SK-N-SH (cell line): ENCODE results near the gene CYBRD1. TPM values are rescaled to one million over a fixed set of nuclear protein-coding genes. Genes with fewer than 3 reads are reported as not detected.

Source experiments
- CTCF ChIA-PET: fragments of 300-600, 350-600 bp; formaldehyde crosslinking; extraction: SDS; loops from one replicate; lab custom pipeline; 2021; lab: Yijun Ruan, JAX
- POLR2A ChIA-PET: fragments of 350-600 bp; sonication (Branson Sonifier 250); formaldehyde crosslinking; extraction: SDS; loops from one replicate; lab custom pipeline; 2020; ENCODE audit warnings: antibody characterized with exemption, inconsistent platforms; lab: Yijun Ruan, JAX
- DNase-seq: peaks from one replicate; pipeline ENCODE4 v3.0.0; 2012
- H2AFZ ChIP-seq: fragments of 200-600 bp; sonication (generic); 2 replicates; pipeline ENCODE4 v1.8.1; 2016; ENCODE audit warnings: antibody characterized with exemption, mild to moderate bottlenecking, low read depth
- H3F3A ChIP-seq: fragments of 200-600 bp; sonication (generic); replicated peaks from 2 replicates; pipeline ENCODE3; 2016; ENCODE audit warnings: antibody characterized with exemption, mild to moderate bottlenecking; ENCODE audit not compliant: insufficient read depth
- H3K27ac ChIP-seq, 2 experiments: fragments of 200-500 bp in 1 of 2; fragments of 200-600 bp in 1 of 2; sonication (Bioruptor generic) in 1 of 2; sonication (generic), shearing (Covaris generic) in 1 of 2; 2 replicates each; pipeline versions ENCODE4 v1.5.1 to v1.6.1; 2014 to 2016; ENCODE audit warnings: low read depth in 2 of 2, inconsistent platforms in 1 of 2, low read length in 1 of 2, mild to moderate bottlenecking in 1 of 2, mixed read lengths in 1 of 2
- H3K27me3 ChIP-seq: fragments of 200-600 bp; sonication (generic), shearing (Covaris generic); 2 replicates; pipeline ENCODE4 v1.6.1; 2016; ENCODE audit warnings: mixed run types; ENCODE audit not compliant: insufficient read depth
- H3K36me3 ChIP-seq, 2 experiments: fragments of 200-500 bp in 1 of 2; fragments of 200-600 bp in 1 of 2; sonication (Bioruptor generic) in 1 of 2; sonication (generic) in 1 of 2; replicated peaks in 1 of 2; 2 replicates each; pipeline versions ENCODE3 to v1.5.1; 2014 to 2016; ENCODE audit warnings: low read length in 1 of 2, mild to moderate bottlenecking in 1 of 2; ENCODE audit not compliant: insufficient read depth in 2 of 2, control insufficient read depth in 1 of 2
- H3K4me1 ChIP-seq, 2 experiments: fragments of 200-500 bp in 1 of 2; fragments of 200-600 bp in 1 of 2; sonication (Bioruptor generic) in 1 of 2; sonication (generic), shearing (Covaris generic) in 1 of 2; 2 replicates each; pipeline versions ENCODE4 v1.5.1 to v1.6.1; 2014 to 2016; ENCODE audit warnings: low read depth in 1 of 2, low read length in 1 of 2, mixed run types in 1 of 2; ENCODE audit not compliant: insufficient read depth in 2 of 2, control insufficient read depth in 1 of 2
- H3K4me2 ChIP-seq: fragments of 200-600 bp; sonication (generic), shearing (Covaris generic); 2 replicates; pipeline ENCODE4 v1.6.1; 2017; ENCODE audit warnings: mixed run types
- H3K4me3 ChIP-seq, 2 experiments: fragments of 200-500 bp in 1 of 2; fragments of 200-600 bp in 1 of 2; sonication (Bioruptor generic) in 1 of 2; sonication (generic), shearing (Covaris generic) in 1 of 2; 2 replicates each; pipeline versions ENCODE4 v1.5.1 to v1.8.1; 2014 to 2016; ENCODE audit warnings: low read depth in 2 of 2, inconsistent platforms in 1 of 2, low read length in 1 of 2, mild to moderate bottlenecking in 1 of 2, mixed read lengths in 1 of 2, moderate library complexity in 1 of 2
- H3K79me2 ChIP-seq: fragments of 200-600 bp; sonication (generic); 2 replicates; pipeline ENCODE4 v1.8.1; 2017; ENCODE audit warnings: mild to moderate bottlenecking; ENCODE audit not compliant: insufficient read depth
- H3K9ac ChIP-seq: fragments of 200-600 bp; sonication (generic); 2 replicates; pipeline ENCODE4 v1.6.1; 2017; ENCODE audit warnings: mixed run types
- H3K9me2 ChIP-seq: fragments of 200-600 bp; sonication (generic); 2 replicates; pipeline ENCODE4 v1.6.1; 2017; ENCODE audit warnings: mixed run types
- H3K9me3 ChIP-seq: fragments of 200-600 bp; sonication (generic); 2 replicates; pipeline ENCODE4 v1.6.1; 2017; ENCODE audit warnings: mixed run types, mild to moderate bottlenecking, moderate library complexity
- H4K20me1 ChIP-seq: fragments of 200-600 bp; sonication (generic); 2 replicates; pipeline ENCODE4 v1.6.1; 2017; ENCODE audit warnings: mild to moderate bottlenecking, mixed run types; ENCODE audit not compliant: insufficient read depth
- CHD2 ChIP-seq: fragments of 150-350 bp; IDR thresholded peaks from 2 replicates; pipeline ENCODE4 v1.6.1; 2018; ENCODE audit warnings: low read length; ENCODE audit not compliant: partially characterized antibody
- CTCF ChIP-seq: fragments of 200-600 bp; sonication (generic); IDR thresholded peaks from 2 replicates; pipeline ENCODE4 v1.6.1; 2017; ENCODE audit warnings: antibody characterized with exemption, mild to moderate bottlenecking, moderate library complexity
- ELF1 ChIP-seq: IDR thresholded peaks from 2 replicates; pipeline ENCODE4 v1.4.0; 2012
- EP300 ChIP-seq, 2 experiments: IDR thresholded peaks; 2 replicates each; pipeline versions ENCODE4 v1.4.0 to v1.6.1; 2012; ENCODE audit warnings: borderline replicate concordance in 1 of 2, low read depth in 1 of 2, low read length in 1 of 2
- EZH2phosphoT487 ChIP-seq: fragments of 200-600 bp; sonication (generic); IDR thresholded peaks from 2 replicates; pipeline ENCODE4 v1.6.1; 2017; ENCODE audit warnings: low read depth, mixed run types, mild to moderate bottlenecking, antibody characterized with exemption, moderate library complexity, borderline replicate concordance
- FOSL2 ChIP-seq: IDR thresholded peaks from 2 replicates; pipeline ENCODE4 v1.4.0; 2012; ENCODE audit warnings: low read depth, mild to moderate bottlenecking, moderate library complexity, borderline replicate concordance
- FOXM1 ChIP-seq: IDR thresholded peaks from 2 replicates; pipeline ENCODE4 v1.4.0; 2012; ENCODE audit warnings: low read depth, mild to moderate bottlenecking
- GATA2 ChIP-seq: sonication (generic); formaldehyde crosslinking; IDR thresholded peaks from 2 replicates; pipeline ENCODE4 v1.5.0; 2020; ENCODE audit warnings: mild to moderate bottlenecking, missing genetic modification reagents
- IRF3 ChIP-seq: fragments of 150-350 bp; IDR thresholded peaks from 2 replicates; pipeline ENCODE4 v1.6.1; 2016; ENCODE audit warnings: mild to moderate bottlenecking, low read depth, low read length
- MEF2A ChIP-seq: IDR thresholded peaks from 2 replicates; pipeline ENCODE4 v1.4.0; 2012; ENCODE audit warnings: low read depth, borderline replicate concordance
- NFIC ChIP-seq: IDR thresholded peaks from 2 replicates; pipeline ENCODE4 v1.4.0; 2012; ENCODE audit warnings: borderline replicate concordance
- NRF1 ChIP-seq: IDR thresholded peaks from 2 replicates; pipeline ENCODE4 v1.6.1; 2012; ENCODE audit warnings: low read depth, mild to moderate bottlenecking, low read length
- POLR2AphosphoS5 ChIP-seq: IDR thresholded peaks from 2 replicates; pipeline ENCODE4 v1.6.1; 2012; ENCODE audit warnings: low read depth, low read length
- RAD21 ChIP-seq: IDR thresholded peaks from 2 replicates; pipeline ENCODE4 v1.6.1; 2012; ENCODE audit warnings: mild to moderate bottlenecking, low read length
- RFX5 ChIP-seq: IDR thresholded peaks from 2 replicates; pipeline ENCODE4 v1.6.1; 2012; ENCODE audit warnings: mild to moderate bottlenecking, improper control_type of control experiment, low read length
- SMC3 ChIP-seq: IDR thresholded peaks from 2 replicates; pipeline ENCODE4 v1.6.1; 2012; ENCODE audit warnings: low read depth, low read length, improper control_type of control experiment
- TAF1 ChIP-seq: IDR thresholded peaks from 2 replicates; pipeline ENCODE4 v1.6.1; 2012; ENCODE audit warnings: low read depth, mild to moderate bottlenecking, low read length, moderate library complexity, borderline replicate concordance
- TCF12 ChIP-seq: IDR thresholded peaks from 2 replicates; pipeline ENCODE4 v1.4.0; 2012
- TEAD4 ChIP-seq: IDR thresholded peaks from 2 replicates; pipeline ENCODE4 v1.4.0; 2012; ENCODE audit warnings: mild to moderate bottlenecking, borderline replicate concordance; ENCODE audit not compliant: insufficient read depth
- USF2 ChIP-seq: fragments of 150-350 bp; IDR thresholded peaks from 2 replicates; pipeline ENCODE4 v1.6.1; 2017; ENCODE audit warnings: antibody characterized with exemption, low read length, low read depth, borderline replicate concordance
- WGBS: methylation state at CpG from one replicate; pipeline ENCODE4 v1.1.6; 2017; ENCODE audit warnings: low lambda C conversion rate; 5-methylcytosine and 5-hydroxymethylcytosine counted together
- polyA plus RNA-seq, 3 experiments: library from polyadenylated mRNA; depleted of rRNA; stranded (reverse); fragments of >200 nt; gene quantifications; 2 replicates each; pipeline ENCODE4 v1.2.3, GENCODE V29; 2012

CYBRD1 gene
- polyA plus RNA-seq, 1 of the 3 experiments (the other 2 are of a cell fraction): 21.1 TPM

- TF ChIP-seq IRF3 (no peak), CTCF (peak; percentile 95), GATA2 (CRISPR knock-in tag) (no peak), POLR2AphosphoS5 (no peak), MEF2A (no peak), EZH2phosphoT487 (no peak), EP300 (IDR thresholded peaks at IDR 0.05; ENCODE audit: borderline replicate concordance in 1 of 2, low read depth in 1 of 2, low read length in 1 of 2) (no peak), SMC3 (peak; percentile 83), NFIC (no peak), NRF1 (peak; percentile 55; the same call in 1 of the 2 replicates), CHD2 (peak; percentile 20), TEAD4 (no peak), RFX5 (no peak), TAF1 (no peak; the same call in 1 of the 2 replicates), FOXM1 (no peak), FOSL2 (no peak), TCF12 (no peak), USF2 (no peak), ELF1 (no peak)
Measured at GRCh38 chr2:171574149-171574795, 52.0 kb downstream of the CYBRD1 start (continued).

- POLR2A ChIA-PET: no interaction called here
- no peaks in the 10 kb centered on the region for H3K79me2 ChIP-seq
- H3K9me3 ChIP-seq: no peaks in the 10 kb centered on the region
- H3K27ac ChIP-seq: no peak overlapping the region
- no peak overlapping the region for H3K9ac ChIP-seq
- H3K4me2 ChIP-seq: no peak overlapping the region
- H3K36me3 ChIP-seq: no peaks in the 10 kb centered on the region
- H4K20me1 ChIP-seq: no peaks in the 10 kb centered on the region
- 83% methylated on average over 4 of the region's 5 CpGs for WGBS
- no peak for DNase-seq
- H2AFZ ChIP-seq: no peak overlapping the region
- no peaks in the 10 kb centered on the region for H3F3A ChIP-seq
- CTCF ChIA-PET: interaction anchor here (1.0 to 1.1 kb wide), 3 partner anchors 515 to 886 kb away, joined by 3 to 5 read pairs (median 3); no protein-coding TSS in a partner anchor
- H3K27me3 ChIP-seq: no peaks in the 10 kb centered on the region
- no peaks in the 10 kb centered on the region for H3K9me2 ChIP-seq
- H3K4me3 ChIP-seq: no peak overlapping the region
- no peaks in the 10 kb centered on the region for H3K4me1 ChIP-seq
- no peak for TF ChIP-seq RAD21
- TF ChIP-seq EP300 (IDR thresholded peaks at IDR 0.05; ENCODE audit: borderline replicate concordance in 1 of 2, low read depth in 1 of 2, low read length in 1 of 2): no peak
Measured at GRCh38 chr2:171575606-171576005, 53.3 kb downstream of the CYBRD1 start.
